Body of pancreas (tissue), 4 donors: ENCODE results near the gene PADI6. TPM values are rescaled to one million over a fixed set of nuclear protein-coding genes. Genes with fewer than 3 reads are reported as not detected.

ENCODE experiments used
- ATAC-seq: fragments of 150-250 bp; one replicate; pipeline ENCODE4 v1.9.1; 2016
- DNase-seq, 4 donors: peaks; one replicate each; pipeline ENCODE4 v3.0.0-alpha.2; 2019
- H3K27ac ChIP-seq, 4 donors: fragments of 200-600 bp; sonication (generic); 1 replicate in 3 of 4; 2 replicates in 1 of 4; pipeline versions ENCODE4 v1.5.1 to v1.6.1; 2016 to 2019; ENCODE audit warnings: mild to moderate bottlenecking in 1 of 4, mixed read lengths in 1 of 4, moderate library complexity in 1 of 4
- H3K27me3 ChIP-seq, 2 donors: fragments of 200-600 bp; sonication (generic); one replicate each; pipeline ENCODE4 v1.6.0; 2016; ENCODE audit warnings: mild to moderate bottlenecking in 1 of 2
- H3K36me3 ChIP-seq, 2 donors: fragments of 200-600 bp; sonication (generic); replicated peaks in 1 of 2; 2 replicates each; pipeline ENCODE4 v1.5.1; 2016; ENCODE audit warnings: low read depth in 2 of 2; ENCODE audit not compliant: insufficient read depth in 1 of 2
- H3K4me1 ChIP-seq: fragments of 200-600 bp; sonication (generic); one replicate; pipeline ENCODE4 v1.6.0; 2016
- H3K4me3 ChIP-seq, 2 donors: fragments of 200-600 bp; sonication (generic); 1 replicate in 1 of 2; 2 replicates in 1 of 2; pipeline ENCODE4 v1.5.1; 2016 to 2019
- H3K9me3 ChIP-seq, 3 donors: fragments of 200-600 bp; sonication (generic); 1 replicate in 2 of 3; 2 replicates in 1 of 3; pipeline ENCODE4 v1.5.1; 2016
- POLR2A ChIP-seq, 3 donors: fragments of 450-650 bp; IDR thresholded peaks; one replicate each; pipeline ENCODE4 v1.6.1; 2016; ENCODE audit warnings: antibody characterized with exemption in 3 of 3, mild to moderate bottlenecking in 2 of 3
- WGBS, 2 donors: methylation state at CpG; one replicate each; pipeline ENCODE4 v1.1.5; 2017; 5-methylcytosine and 5-hydroxymethylcytosine counted together
- intact Hi-C: fragments of 100-400 bp; cut with DNase I; formaldehyde crosslinking; loops from one replicate; pipeline ENCODE4 v1.15.1; 2023
- total RNA-seq, 2 donors: library from RNA; depleted of rRNA; stranded (reverse); fragments of >200 nt; gene quantifications; one replicate each; pipeline ENCODE4 v1.1.0, GENCODE V29; 2016
- TF ChIP-seq, protein P1 (sequence below), 7 experiments: fragments of 450-650 bp in 4 of 7; fragments of 200-600 bp in 3 of 7; sonication (generic) in 3 of 7; IDR thresholded peaks; one replicate each; pipeline ENCODE4 v1.5.1; 2016 to 2019; ENCODE audit warnings: antibody characterized with exemption in 7 of 7

Gene PADI6
- total RNA-seq, 2 donors from 2014 or later = not detected

DNA sequence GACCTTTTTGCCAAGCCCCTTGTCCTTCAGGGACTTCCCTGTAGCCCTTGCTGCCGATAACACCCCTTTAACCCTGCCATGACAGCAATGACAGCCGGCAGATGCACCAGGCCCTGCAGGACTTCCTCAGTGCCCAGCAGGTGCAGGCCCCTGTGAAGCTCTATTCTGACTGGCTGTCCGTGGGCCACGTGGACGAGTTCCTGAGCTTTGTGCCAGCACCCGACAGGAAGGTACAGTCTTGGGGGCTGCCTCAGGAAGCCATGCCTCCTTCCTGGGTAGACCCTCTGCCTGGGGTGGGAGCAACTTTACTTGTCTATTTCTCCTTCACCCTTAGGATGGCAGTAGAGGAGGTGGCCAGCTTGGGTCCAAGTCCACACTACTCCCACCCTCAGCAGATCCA lies 16.1 kb upstream of the PADI6 start:
- H3K4me1 ChIP-seq = no peaks in the 10 kb centered on the region
- no peaks in the 10 kb centered on the region for H3K36me3 ChIP-seq
- WGBS, 2 donors = 38 to 60% methylated on average over 1 to 6 of the region's 6 CpGs
- DNase-seq (no peak), ATAC-seq (no peak)
- H3K9me3 ChIP-seq = no peaks in the 10 kb centered on the region
- no peak for TF ChIP-seq POLR2A (IDR thresholded peaks at IDR 0.05)
- TF ChIP-seq, protein P1, sequence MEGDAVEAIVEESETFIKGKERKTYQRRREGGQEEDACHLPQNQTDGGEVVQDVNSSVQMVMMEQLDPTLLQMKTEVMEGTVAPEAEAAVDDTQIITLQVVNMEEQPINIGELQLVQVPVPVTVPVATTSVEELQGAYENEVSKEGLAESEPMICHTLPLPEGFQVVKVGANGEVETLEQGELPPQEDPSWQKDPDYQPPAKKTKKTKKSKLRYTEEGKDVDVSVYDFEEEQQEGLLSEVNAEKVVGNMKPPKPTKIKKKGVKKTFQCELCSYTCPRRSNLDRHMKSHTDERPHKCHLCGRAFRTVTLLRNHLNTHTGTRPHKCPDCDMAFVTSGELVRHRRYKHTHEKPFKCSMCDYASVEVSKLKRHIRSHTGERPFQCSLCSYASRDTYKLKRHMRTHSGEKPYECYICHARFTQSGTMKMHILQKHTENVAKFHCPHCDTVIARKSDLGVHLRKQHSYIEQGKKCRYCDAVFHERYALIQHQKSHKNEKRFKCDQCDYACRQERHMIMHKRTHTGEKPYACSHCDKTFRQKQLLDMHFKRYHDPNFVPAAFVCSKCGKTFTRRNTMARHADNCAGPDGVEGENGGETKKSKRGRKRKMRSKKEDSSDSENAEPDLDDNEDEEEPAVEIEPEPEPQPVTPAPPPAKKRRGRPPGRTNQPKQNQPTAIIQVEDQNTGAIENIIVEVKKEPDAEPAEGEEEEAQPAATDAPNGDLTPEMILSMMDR (IDR thresholded peaks at IDR 0.05) = no peak
- no peak overlapping the region for H3K4me3 ChIP-seq
- intact Hi-C loops = no loop called here
- H3K27ac ChIP-seq = no peak overlapping the region
- H3K27me3 ChIP-seq = no peaks in the 10 kb centered on the region

DNA sequence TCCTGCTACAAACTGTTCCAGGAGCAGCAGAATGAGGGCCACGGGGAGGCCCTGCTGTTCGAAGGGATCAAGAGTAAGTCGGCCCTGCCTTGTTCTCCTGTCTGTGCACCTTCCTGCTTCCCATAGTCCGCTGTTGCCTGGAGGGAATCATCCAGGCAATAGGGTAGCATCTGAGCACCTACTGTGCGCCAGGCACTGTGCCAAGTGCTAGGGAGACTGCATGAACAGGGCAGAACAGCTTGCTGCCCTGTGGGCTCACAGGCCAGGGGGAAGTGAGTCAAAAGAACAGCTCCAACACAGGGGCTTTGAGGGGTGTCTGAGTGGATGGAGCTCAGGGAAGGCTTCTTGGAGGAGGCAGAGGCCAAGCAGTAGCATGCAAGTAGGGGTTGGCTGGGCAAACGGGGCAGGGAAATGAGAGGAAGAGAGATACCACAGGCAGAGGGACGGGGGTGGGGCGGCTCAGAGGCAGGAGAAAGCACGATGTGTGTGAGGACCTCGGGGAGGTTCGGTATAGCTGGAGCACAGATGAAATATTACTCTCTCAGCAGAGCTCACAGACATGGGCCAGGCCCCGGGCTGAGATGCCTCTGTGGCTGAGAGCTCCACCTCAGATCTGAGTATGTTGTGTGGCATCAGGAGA lies 15.5 kb upstream of the PADI6 start:
- H3K27ac ChIP-seq = no peak overlapping the region
- intact Hi-C loops = no loop called here
- 40 to 48% methylated on average over 9 to 11 of the region's 12 CpGs for WGBS, 2 donors
- no peak overlapping the region for H3K4me3 ChIP-seq
- no peak for TF ChIP-seq POLR2A (IDR thresholded peaks at IDR 0.05)
- TF ChIP-seq, protein P1 (IDR thresholded peaks at IDR 0.05) = no peak
- no peaks in the 10 kb centered on the region for H3K4me1 ChIP-seq
- H3K36me3 ChIP-seq = no peaks in the 10 kb centered on the region
- ATAC-seq = no peak
- DNase-seq = no peak
- H3K9me3 ChIP-seq = no peaks in the 10 kb centered on the region
- no peaks in the 10 kb centered on the region for H3K27me3 ChIP-seq

DNA sequence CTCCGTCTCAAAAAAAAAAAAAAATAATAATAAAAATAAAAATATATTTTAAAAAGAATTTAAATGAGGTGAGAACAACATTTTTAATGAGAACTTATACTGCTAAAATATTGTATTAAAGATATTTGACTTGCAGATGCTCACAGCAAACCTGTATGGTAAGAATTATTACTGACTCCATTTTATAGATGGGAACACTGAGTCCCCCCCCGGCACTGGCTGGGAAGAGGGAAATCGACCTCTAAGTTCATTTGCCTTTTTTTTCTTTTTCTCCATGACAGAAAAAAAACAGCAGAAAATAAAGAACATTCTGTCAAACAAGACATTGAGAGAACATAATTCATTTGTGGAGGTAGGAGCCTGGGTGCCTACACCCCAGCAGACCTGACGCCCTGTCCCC lies 13.4 kb upstream of the PADI6 start:
- H3K36me3 ChIP-seq = no peaks in the 10 kb centered on the region
- H3K27ac ChIP-seq = no peak overlapping the region
- DNase-seq (no peak), ATAC-seq (no peak)
- 52 to 64% methylated on average over 4 of the region's 4 CpGs for WGBS, 2 donors
- no peaks in the 10 kb centered on the region for H3K27me3 ChIP-seq
- no peaks in the 10 kb centered on the region for H3K4me1 ChIP-seq
- intact Hi-C loops = no loop called here
- no peaks in the 10 kb centered on the region for H3K9me3 ChIP-seq
- H3K4me3 ChIP-seq = no peak overlapping the region
- TF ChIP-seq, protein P1 (IDR thresholded peaks at IDR 0.05) = no peak
- no peak for TF ChIP-seq POLR2A (IDR thresholded peaks at IDR 0.05)

DNA sequence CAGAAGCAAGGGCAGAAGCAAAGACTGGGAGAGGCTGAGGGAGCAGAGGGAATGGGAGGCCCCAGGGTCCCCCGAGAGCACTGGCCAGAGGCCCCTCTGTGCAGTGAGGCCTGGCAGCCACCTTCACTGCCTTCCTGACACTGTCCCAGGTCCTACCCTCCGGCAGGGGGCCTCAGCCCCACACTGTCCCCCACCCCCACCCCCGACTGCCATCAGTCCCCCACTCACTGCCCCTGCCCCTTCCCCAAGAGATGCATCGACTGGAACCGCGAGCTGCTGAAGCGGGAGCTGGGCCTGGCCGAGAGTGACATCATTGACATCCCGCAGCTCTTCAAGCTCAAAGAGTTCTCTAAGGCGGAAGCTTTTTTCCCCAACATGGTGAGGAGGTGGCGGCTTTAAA lies 13.0 kb upstream of the PADI6 start:
- TF ChIP-seq POLR2A (IDR thresholded peaks at IDR 0.05) = no peak
- TF ChIP-seq, protein P1 (IDR thresholded peaks at IDR 0.05) = no peak
- ATAC-seq (no peak), DNase-seq (no peak)
- 46 to 47% methylated on average over 2 to 11 of the region's 11 CpGs for WGBS, 2 donors
- Histone ChIP-seq H3K27me3 (no peaks in the 10 kb centered on the region), H3K4me3 (no peak overlapping the region), H3K9me3 (no peaks in the 10 kb centered on the region), H3K36me3 (no peaks in the 10 kb centered on the region), H3K27ac (no peak overlapping the region), H3K4me1 (no peaks in the 10 kb centered on the region)
- intact Hi-C loops = no loop called here

DNA sequence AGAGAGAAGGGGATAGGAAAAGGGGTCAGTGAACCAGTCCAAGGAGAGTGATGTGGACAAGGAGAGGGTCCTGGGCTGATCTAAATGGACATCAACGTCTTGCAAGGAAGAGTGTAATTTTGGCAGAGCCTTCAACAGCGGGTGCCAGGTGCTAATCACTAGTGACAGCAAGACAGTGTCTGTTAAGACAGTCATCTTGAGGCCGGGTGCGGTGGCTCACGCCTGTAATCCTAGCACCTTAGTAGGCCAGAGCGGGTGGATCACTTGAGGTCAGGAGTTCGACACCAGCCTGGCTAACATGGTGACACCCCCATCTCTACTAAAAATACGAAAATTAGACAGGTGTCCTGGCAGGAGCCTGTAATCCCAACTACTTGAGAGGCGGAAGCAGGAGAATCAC lies 12.2 kb upstream of the PADI6 start:
- H3K27me3 ChIP-seq = no peaks in the 10 kb centered on the region
- intact Hi-C loops = no loop called here
- TF ChIP-seq POLR2A (IDR thresholded peaks at IDR 0.05) = no peak
- TF ChIP-seq, protein P1 (IDR thresholded peaks at IDR 0.05) = no peak
- no peaks in the 10 kb centered on the region for H3K9me3 ChIP-seq
- 71 to 77% methylated on average over 7 to 9 of the region's 9 CpGs for WGBS, 2 donors
- DNase-seq (no peak), ATAC-seq (no peak)
- H3K4me1 ChIP-seq = no peaks in the 10 kb centered on the region
- H3K4me3 ChIP-seq = no peak overlapping the region
- no peak overlapping the region for H3K27ac ChIP-seq
- H3K36me3 ChIP-seq = no peaks in the 10 kb centered on the region
